Measurements from ENCODE around the gene EFHD2. TPM values are rescaled to one million over a fixed set of nuclear protein-coding genes. Genes with fewer than 3 reads are reported as not detected.

Gene EFHD2
- polyA plus RNA-seq, 1 donor from 2014 or later: 10.3 TPM

GRCh38 chr1:15431571-15431948 is 21.9 kb downstream of the EFHD2 start:
- Histone ChIP-seq H3K36me3 (ENCODE audit: insufficient read depth, low read length) (no peaks in the 10 kb centered on the region), H3K4me3 (ENCODE audit: low read length) (no peak overlapping the region), H3K9me3 (ENCODE audit: low read length) (no peaks in the 10 kb centered on the region), H3K4me2 (ENCODE audit: low read length) (no peak overlapping the region), H3K27me3 (ENCODE audit: insufficient read depth, low read depth, low read length) (no peaks in the 10 kb centered on the region), H2AFZ (ENCODE audit: low read depth, low read length) (no peak overlapping the region), H4K20me1 (ENCODE audit: insufficient read depth) (no peaks in the 10 kb centered on the region), H3F3A (ENCODE audit: insufficient read depth, low read length, poor library complexity, severe bottlenecking) (no peaks in the 10 kb centered on the region), H3K9ac (ENCODE audit: low read length) (no peak overlapping the region), H3K9me2 (ENCODE audit: insufficient read depth, low read length) (no peaks in the 10 kb centered on the region), H3K27ac (ENCODE audit: low read length) (no peak overlapping the region), H3K79me2 (replicated peaks; ENCODE audit: insufficient read depth, low read length) (no peaks in the 10 kb centered on the region)
- TF ChIP-seq POLR2AphosphoS5 (IDR thresholded peaks at IDR 0.05) (no peak), SMC3 (conservative IDR thresholded peaks at IDR 0.05; ENCODE audit: poor library complexity) (no peak), REST (IDR thresholded peaks at IDR 0.05; ENCODE audit: borderline replicate concordance) (no peak), EP300 (conservative IDR thresholded peaks at IDR 0.05; ENCODE audit: poor library complexity, severe bottlenecking) (no peak), TAF1 (IDR thresholded peaks at IDR 0.05; ENCODE audit: low read depth) (no peak), CTCF (IDR thresholded peaks at IDR 0.05; ENCODE audit: poor library complexity, severe bottlenecking) (no peak), EZH2 (IDR thresholded peaks at IDR 0.05; ENCODE audit: borderline replicate concordance, insufficient read depth, low read length, poor library complexity, severe bottlenecking) (no peak), MXI1 (conservative IDR thresholded peaks at IDR 0.05; ENCODE audit: poor library complexity, severe bottlenecking) (no peak), RAD21 (conservative IDR thresholded peaks at IDR 0.05) (no peak)

- no peak overlapping the region for H3K4me3 ChIP-seq (ENCODE audit: low read length)
- no peaks in the 10 kb centered on the region for H3K27me3 ChIP-seq (ENCODE audit: insufficient read depth, low read depth, low read length)
- H2AFZ ChIP-seq (ENCODE audit: low read depth, low read length): no peak overlapping the region
- no peaks in the 10 kb centered on the region for H3K9me3 ChIP-seq (ENCODE audit: low read length)
- H3K9ac ChIP-seq (ENCODE audit: low read length): no peak overlapping the region
- H3K79me2 ChIP-seq (replicated peaks; ENCODE audit: insufficient read depth, low read length): no peaks in the 10 kb centered on the region
- no peaks in the 10 kb centered on the region for H3K9me2 ChIP-seq (ENCODE audit: insufficient read depth, low read length)
- H3K4me2 ChIP-seq (ENCODE audit: low read length): no peak overlapping the region
- no peak for TF ChIP-seq REST (IDR thresholded peaks at IDR 0.05; ENCODE audit: borderline replicate concordance)
- no peak for TF ChIP-seq SMC3 (conservative IDR thresholded peaks at IDR 0.05; ENCODE audit: poor library complexity)
- TF ChIP-seq RAD21 (conservative IDR thresholded peaks at IDR 0.05): no peak
- TF ChIP-seq CTCF (IDR thresholded peaks at IDR 0.05; ENCODE audit: poor library complexity, severe bottlenecking): no peak
- TF ChIP-seq EP300 (conservative IDR thresholded peaks at IDR 0.05; ENCODE audit: poor library complexity, severe bottlenecking): no peak
- TF ChIP-seq MXI1 (conservative IDR thresholded peaks at IDR 0.05; ENCODE audit: poor library complexity, severe bottlenecking): no peak
- no peaks in the 10 kb centered on the region for H4K20me1 ChIP-seq (ENCODE audit: insufficient read depth)
- no peaks in the 10 kb centered on the region for H3K36me3 ChIP-seq (ENCODE audit: insufficient read depth, low read length)
- H3F3A ChIP-seq (ENCODE audit: insufficient read depth, low read length, poor library complexity, severe bottlenecking): no peaks in the 10 kb centered on the region
- H3K27ac ChIP-seq (ENCODE audit: low read length): no peak overlapping the region
Observed at GRCh38 chr1:15432324-15432723, 22.6 kb downstream of the EFHD2 start.

All from neural cell (in vitro differentiated cells).